Measurements from ENCODE around the gene TNFRSF21. TPM values are rescaled to one million over a fixed set of nuclear protein-coding genes. Genes with fewer than 3 reads are reported as not detected.
A peak's percentile ranks its signal among the peaks of the same experiment; 100 is the strongest.

Gene TNFRSF21
- total and polyA plus RNA-seq, 10 of the 15 experiments (the other 5 are each of a cell fraction or from before 2014, with no cell fraction given), result 0.09 to 1.0 (median 0.27) TPM

DNA sequence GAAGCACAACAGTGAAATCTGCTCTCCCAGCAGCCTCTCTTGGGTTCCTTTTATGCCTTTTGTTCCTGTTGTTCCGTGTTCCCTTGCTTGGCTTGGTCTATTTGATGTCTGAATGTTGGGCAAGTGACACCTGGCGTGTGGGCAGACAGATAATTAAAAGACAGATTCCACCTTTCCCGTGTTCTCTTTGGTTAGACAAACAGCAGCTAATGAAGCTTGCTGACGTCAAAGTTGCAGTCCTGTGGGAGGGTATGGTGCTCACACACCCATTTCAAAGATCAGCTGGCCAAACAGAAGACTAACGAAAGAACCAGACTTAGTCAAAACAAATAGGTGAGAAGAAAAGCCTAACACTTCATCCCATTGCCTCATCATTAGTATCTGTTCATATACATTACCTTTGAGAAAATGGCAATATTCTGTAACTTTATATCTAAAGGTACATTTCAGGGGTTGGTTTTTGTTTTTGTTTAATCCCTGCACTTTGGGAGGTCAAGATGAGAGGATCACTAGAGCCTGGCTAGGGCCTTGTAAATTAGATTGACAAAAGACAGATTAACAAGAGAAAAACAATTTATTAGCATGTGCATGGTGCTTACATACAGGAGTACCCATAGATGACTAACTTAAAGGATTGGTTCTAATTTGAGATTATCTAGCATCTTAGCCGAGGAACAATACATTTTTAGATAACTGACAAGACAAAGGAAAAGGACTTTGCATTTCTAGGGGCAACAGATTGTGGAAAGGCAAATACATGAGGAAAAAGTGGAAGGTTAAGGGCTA, 48.9 kb upstream of the TNFRSF21 start (continued):
- no peak for TF ChIP-seq RELA (IDR thresholded peaks at IDR 0.05; ENCODE audit: borderline replicate concordance, partially characterized antibody)
- no peak for TF ChIP-seq NKRF (conservative IDR thresholded peaks at IDR 0.05)
- TF ChIP-seq IRF4 (IDR thresholded peaks at IDR 0.05; ENCODE audit: low read depth, low read length), result no peak
- no peak for TF ChIP-seq SMAD5 (IDR thresholded peaks at IDR 0.05; ENCODE audit: low read depth)
- TF ChIP-seq CREM (IDR thresholded peaks at IDR 0.05; ENCODE audit: low read depth), result no peak
- TF ChIP-seq IKZF2 (IDR thresholded peaks at IDR 0.05), result peak; percentile 11 to 54; a peak in 3 of 4 replicates
- no peak for TF ChIP-seq NR2C2 (IDR thresholded peaks at IDR 0.05; ENCODE audit: borderline replicate concordance, control insufficient read depth, insufficient read length, low read depth)
- TF ChIP-seq, protein P1, sequence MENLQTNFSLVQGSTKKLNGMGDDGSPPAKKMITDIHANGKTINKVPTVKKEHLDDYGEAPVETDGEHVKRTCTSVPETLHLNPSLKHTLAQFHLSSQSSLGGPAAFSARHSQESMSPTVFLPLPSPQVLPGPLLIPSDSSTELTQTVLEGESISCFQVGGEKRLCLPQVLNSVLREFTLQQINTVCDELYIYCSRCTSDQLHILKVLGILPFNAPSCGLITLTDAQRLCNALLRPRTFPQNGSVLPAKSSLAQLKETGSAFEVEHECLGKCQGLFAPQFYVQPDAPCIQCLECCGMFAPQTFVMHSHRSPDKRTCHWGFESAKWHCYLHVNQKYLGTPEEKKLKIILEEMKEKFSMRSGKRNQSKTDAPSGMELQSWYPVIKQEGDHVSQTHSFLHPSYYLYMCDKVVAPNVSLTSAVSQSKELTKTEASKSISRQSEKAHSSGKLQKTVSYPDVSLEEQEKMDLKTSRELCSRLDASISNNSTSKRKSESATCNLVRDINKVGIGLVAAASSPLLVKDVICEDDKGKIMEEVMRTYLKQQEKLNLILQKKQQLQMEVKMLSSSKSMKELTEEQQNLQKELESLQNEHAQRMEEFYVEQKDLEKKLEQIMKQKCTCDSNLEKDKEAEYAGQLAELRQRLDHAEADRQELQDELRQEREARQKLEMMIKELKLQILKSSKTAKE (IDR thresholded peaks at IDR 0.05; ENCODE audit: low read depth, poor library complexity, severe bottlenecking), result no peak
- no peak for TF ChIP-seq ESRRA (IDR thresholded peaks at IDR 0.05; ENCODE audit: low read length)
- no peak for TF ChIP-seq NBN (IDR thresholded peaks at IDR 0.05)
- no peak for TF ChIP-seq RCOR1 (conservative IDR thresholded peaks at IDR 0.05; ENCODE audit: low read depth, low read length)
- no peak for TF ChIP-seq RUNX3 (IDR thresholded peaks at IDR 0.05; ENCODE audit: low read length)
- TF ChIP-seq POU2F2 (IDR thresholded peaks at IDR 0.05; ENCODE audit: borderline replicate concordance, low read depth, low read length), result no peak
- TF ChIP-seq ZZZ3 (IDR thresholded peaks at IDR 0.05; ENCODE audit: control insufficient read depth, insufficient read length, low read depth), result no peak
- TF ChIP-seq EP300 (IDR thresholded peaks at IDR 0.05; ENCODE audit: borderline replicate concordance in 1 of 2, control insufficient read depth in 1 of 2, low read depth in 2 of 2, low read length in 2 of 2), result peak in 1 of 2 experiments; percentile 41; a peak in 1 of 4 replicates
- no peak for TF ChIP-seq SUZ12 (IDR thresholded peaks at IDR 0.05; ENCODE audit: unreplicated experiment)
- TF ChIP-seq SPI1 (IDR thresholded peaks at IDR 0.05; ENCODE audit: borderline replicate concordance, insufficient read depth, low read depth, low read length), result no peak
- no peak for TF ChIP-seq TCF3 (IDR thresholded peaks at IDR 0.05; ENCODE audit: borderline replicate concordance, insufficient read depth, low read depth, low read length)
- no peak for TF ChIP-seq CHD2 (IDR thresholded peaks at IDR 0.05; ENCODE audit: borderline replicate concordance, low read depth, low read length)
- TF ChIP-seq, protein P2, sequence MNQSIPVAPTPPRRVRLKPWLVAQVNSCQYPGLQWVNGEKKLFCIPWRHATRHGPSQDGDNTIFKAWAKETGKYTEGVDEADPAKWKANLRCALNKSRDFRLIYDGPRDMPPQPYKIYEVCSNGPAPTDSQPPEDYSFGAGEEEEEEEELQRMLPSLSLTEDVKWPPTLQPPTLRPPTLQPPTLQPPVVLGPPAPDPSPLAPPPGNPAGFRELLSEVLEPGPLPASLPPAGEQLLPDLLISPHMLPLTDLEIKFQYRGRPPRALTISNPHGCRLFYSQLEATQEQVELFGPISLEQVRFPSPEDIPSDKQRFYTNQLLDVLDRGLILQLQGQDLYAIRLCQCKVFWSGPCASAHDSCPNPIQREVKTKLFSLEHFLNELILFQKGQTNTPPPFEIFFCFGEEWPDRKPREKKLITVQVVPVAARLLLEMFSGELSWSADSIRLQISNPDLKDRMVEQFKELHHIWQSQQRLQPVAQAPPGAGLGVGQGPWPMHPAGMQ (IDR thresholded peaks at IDR 0.05; ENCODE audit: borderline replicate concordance), result no peak
- TF ChIP-seq HDAC2 (IDR thresholded peaks at IDR 0.05), result no peak
- no peak for TF ChIP-seq NR2F1 (conservative IDR thresholded peaks at IDR 0.05)
- no peak for TF ChIP-seq ZNF24 (IDR thresholded peaks at IDR 0.05)
- TF ChIP-seq PBX3 (IDR thresholded peaks at IDR 0.05; ENCODE audit: insufficient replicate concordance, low read depth, low read length), result no peak
- peak; percentile 56 for TF ChIP-seq IKZF1 (conservative IDR thresholded peaks at IDR 0.05)
